Activated CD4-positive, alpha-beta memory T cell treated with anti-CD3 and anti-CD28 coated beads for 36 hours (primary cell): ENCODE data around the gene CYP4A22. TPM values are rescaled to one million over a fixed set of nuclear protein-coding genes. Genes with fewer than 3 reads are reported as not detected.
"Not testable (repeated sequence)": the region's sequence is repeated elsewhere in the genome, so short reads cannot be mapped to it uniquely, and the experiment has no call there.

Experiments used
- CTCF ChIA-PET: fragments of 350-600 bp; sonication (Branson Sonifier 250); formaldehyde crosslinking; loops from one replicate; lab custom pipeline; 2021; ENCODE audit warnings: antibody characterized with exemption, inconsistent platforms; lab: Charles Lee
- POLR2A ChIA-PET: fragments of 350-600 bp; sonication (Branson Sonifier 250); formaldehyde crosslinking; loops from one replicate; lab custom pipeline; 2021; ENCODE audit warnings: antibody characterized with exemption; lab: Charles Lee
- DNase-seq: peaks from one replicate; pipeline ENCODE4 v3.0.0-alpha.2; 2020
- H3K27ac Mint-ChIP-seq: one replicate; pipeline ENCODE4 v1.8.0; 2021; ENCODE audit warnings: mixed read lengths
- H3K27me3 Mint-ChIP-seq: one replicate; pipeline ENCODE4 v1.8.0; 2021; ENCODE audit warnings: mixed read lengths
- H3K36me3 Mint-ChIP-seq: one replicate; pipeline ENCODE4 v1.8.0; 2021; ENCODE audit warnings: mixed read lengths
- H3K4me1 Mint-ChIP-seq: one replicate; pipeline ENCODE4 v1.8.0; 2021; ENCODE audit warnings: low read depth, mixed read lengths
- H3K4me3 Mint-ChIP-seq: one replicate; pipeline ENCODE4 v1.8.0; 2021; ENCODE audit warnings: mild to moderate bottlenecking, mixed read lengths
- H3K9me3 Mint-ChIP-seq: one replicate; pipeline ENCODE4 v1.8.0; 2021; ENCODE audit warnings: mixed read lengths
- intact Hi-C: fragments of 100-400 bp; cut with micrococcal nuclease; formaldehyde crosslinking; loops from one replicate; pipeline ENCODE4 v1.15.1; 2023
- total RNA-seq, 2 experiments: library from RNA; stranded (reverse); gene quantifications; one replicate each; pipeline ENCODE4 v1.2.3, GENCODE V29; 2021

The CYP4A22 gene
- total RNA-seq, 2 experiments from 2014 or later, result not detected

DNA sequence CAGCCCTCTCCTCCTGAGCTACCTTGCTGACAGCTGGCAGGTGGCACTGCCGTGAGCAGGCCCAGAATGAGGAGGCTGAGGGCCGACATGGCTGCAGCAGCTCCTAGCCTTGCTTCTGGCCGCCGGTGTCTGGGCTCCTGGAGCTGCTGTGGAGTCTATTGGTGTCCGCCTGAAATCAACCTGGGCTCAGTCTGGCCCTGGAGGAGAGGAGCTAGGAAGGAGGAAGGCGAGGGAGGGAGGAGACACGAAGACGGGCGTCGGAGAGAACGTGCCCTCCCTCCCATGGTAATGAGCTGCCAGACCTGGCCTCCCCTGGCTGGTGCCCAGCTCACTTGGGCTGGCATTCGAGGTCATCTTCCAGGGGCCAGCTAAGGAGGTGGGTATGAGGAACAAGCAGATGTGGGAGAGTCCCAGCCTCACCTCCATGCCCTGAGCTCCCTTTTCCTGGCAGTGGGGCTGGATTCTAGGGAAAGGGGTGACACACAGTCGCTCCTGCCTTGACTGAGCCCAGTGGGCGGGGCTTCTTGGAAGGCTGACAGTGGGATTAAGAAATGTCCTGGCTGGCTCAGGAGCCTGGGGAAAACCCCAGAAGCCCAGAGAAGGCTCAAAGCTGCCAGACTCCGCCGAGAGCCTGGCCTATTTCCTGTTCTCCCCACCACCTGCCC lies 52.7 kb downstream of the CYP4A22 start, which contains the start of gene PDZK1IP1:
Gene PDZK1IP1, minus strand, starts transcription at position 193 of the 665 bp plus-strand sequence. Its CDS starts 104 bp downstream, at position 89.
- H3K4me1 Mint-ChIP-seq, result peaks cover 3% of the 10 kb centered on the region
- H3K36me3 Mint-ChIP-seq, result no peaks in the 10 kb centered on the region
- H3K27ac Mint-ChIP-seq, result no peak within 1 kb of the TSS
- peaks cover 6% of the 10 kb centered on the region for H3K27me3 Mint-ChIP-seq
- H3K4me3 Mint-ChIP-seq, result no peak within 1 kb of the TSS
- H3K9me3 Mint-ChIP-seq, result no peaks in the 10 kb centered on the region
- DNase-seq, result no peak
- ChIA-PET POLR2A (interaction anchor here (1.0 kb wide), 1 partner anchor 11 kb away, joined by 6 read pairs; no protein-coding TSS in a partner anchor), CTCF (interaction anchor here (1.3 to 6.8 kb wide), 4 partner anchors 10 to 520 kb away, joined by 6 to 144 read pairs (median 62); no protein-coding TSS in a partner anchor)
- intact Hi-C loops, result loop anchor here (5.0 kb wide), 1 partner anchor 142 kb away; the partner anchor contains the start of gene CMPK1

DNA sequence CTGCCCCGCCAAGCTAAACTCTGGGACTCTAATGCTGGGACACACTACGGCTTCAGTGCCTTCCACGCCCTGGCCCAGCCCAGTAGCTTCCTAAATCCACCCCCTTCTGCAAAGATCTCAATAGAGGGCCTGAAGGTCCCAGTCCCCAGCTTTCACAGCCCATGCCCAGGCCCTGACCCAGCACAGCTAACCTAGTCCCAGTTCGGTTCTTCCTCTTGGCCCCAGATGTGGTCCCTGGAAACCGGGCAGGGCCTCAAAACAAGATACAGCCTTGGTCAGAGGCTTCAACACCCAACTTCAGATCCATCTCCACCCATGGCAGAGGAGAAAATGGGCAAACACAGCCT lies 53.2 kb downstream of the CYP4A22 start:
- intact Hi-C loops, result loop anchor here (5.0 kb wide), 1 partner anchor 142 kb away; the partner anchor contains the start of gene CMPK1
- ChIA-PET CTCF (interaction anchor here (0.9 to 6.8 kb wide), 5 partner anchors 10 to 536 kb away, joined by 3 to 144 read pairs (median 16); no protein-coding TSS in a partner anchor), POLR2A (interaction anchor here (1.0 kb wide), 1 partner anchor 11 kb away, joined by 6 read pairs; no protein-coding TSS in a partner anchor)
- H3K36me3 Mint-ChIP-seq, result no peaks in the 10 kb centered on the region
- no peak for DNase-seq
- H3K27ac Mint-ChIP-seq, result no peak overlapping the region
- no peak overlapping the region for H3K4me3 Mint-ChIP-seq
- H3K9me3 Mint-ChIP-seq, result no peaks in the 10 kb centered on the region
- peaks cover 6% of the 10 kb centered on the region for H3K27me3 Mint-ChIP-seq
- H3K4me1 Mint-ChIP-seq, result peaks cover 3% of the 10 kb centered on the region

DNA sequence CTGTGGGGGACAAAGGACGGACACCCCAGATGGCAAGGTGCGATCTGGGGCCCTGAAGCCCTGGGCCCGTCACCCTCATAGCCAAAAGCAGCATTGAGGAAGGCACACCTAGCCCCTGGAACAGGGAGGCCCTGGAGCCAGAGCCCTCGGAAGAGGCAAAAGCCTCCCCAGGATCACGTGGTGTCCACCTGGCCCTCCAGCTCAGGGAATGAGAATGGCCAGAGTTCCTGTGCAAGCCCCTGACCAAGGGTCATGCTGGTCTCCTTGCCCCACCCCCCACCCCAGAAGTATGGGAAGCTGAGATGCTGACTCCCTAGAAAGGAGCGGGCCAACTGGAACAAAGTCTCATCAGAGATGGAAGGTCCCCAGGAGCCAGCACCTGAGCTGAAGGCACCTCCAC lies 53.6 kb downstream of the CYP4A22 start:
- Mint-ChIP-seq H3K27me3 (peaks cover 4% of the 10 kb centered on the region), H3K4me1 (peaks cover 3% of the 10 kb centered on the region), H3K9me3 (no peaks in the 10 kb centered on the region), H3K4me3 (no peak overlapping the region), H3K36me3 (no peaks in the 10 kb centered on the region), H3K27ac (no peak overlapping the region)
- ChIA-PET CTCF (interaction anchor here (0.6 to 6.8 kb wide), 5 partner anchors 8 to 535 kb away, joined by 3 to 144 read pairs (median 16); no protein-coding TSS in a partner anchor), POLR2A (no interaction called here)
- intact Hi-C loops, result loop anchor here (5.0 kb wide), 1 partner anchor 141 kb away; the partner anchor contains the start of gene CMPK1
- no peak for DNase-seq

DNA sequence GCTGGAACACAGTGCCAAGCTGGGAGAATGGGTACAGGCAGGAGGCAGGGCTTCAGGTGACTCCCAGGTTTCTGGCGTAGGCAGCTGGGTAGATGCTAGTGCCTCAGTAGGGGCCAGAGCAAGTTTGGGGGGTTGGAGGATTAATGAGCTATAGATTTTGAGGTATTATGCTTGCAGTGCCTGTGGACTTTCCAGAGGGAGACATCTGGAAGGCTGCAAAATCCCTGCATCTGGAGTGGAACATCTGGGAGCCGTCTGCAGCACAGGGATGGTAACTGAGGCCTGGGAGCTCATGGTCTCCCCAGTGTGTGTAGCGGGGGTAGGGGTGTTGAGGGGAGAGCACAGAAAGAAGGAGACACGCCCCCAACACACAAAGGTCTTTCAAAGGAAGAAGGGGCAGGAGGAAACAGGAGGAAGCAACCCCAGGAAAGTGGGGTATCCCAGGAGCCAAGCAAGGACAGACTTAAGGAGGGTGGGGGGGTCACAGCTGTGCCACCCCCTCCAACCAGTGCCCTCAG lies 54.8 kb downstream of the CYP4A22 start:
- Mint-ChIP-seq H3K4me1 (peaks cover 3% of the 10 kb centered on the region), H3K36me3 (no peaks in the 10 kb centered on the region), H3K4me3 (no peak overlapping the region), H3K27ac (no peak overlapping the region), H3K9me3 (no peaks in the 10 kb centered on the region), H3K27me3 (peaks cover 4% of the 10 kb centered on the region)
- CTCF ChIA-PET, result interaction anchor here (1.2 to 6.8 kb wide), 17 partner anchors 7 to 245 kb away, joined by 3 to 144 read pairs (median 6); partner anchors contain the start of genes CMPK1 and FOXD2
- intact Hi-C loops, result loop anchor here (5.0 kb wide), 1 partner anchor 140 kb away; the partner anchor contains the start of gene CMPK1
- no peak for DNase-seq
- POLR2A ChIA-PET, result no interaction called here

DNA sequence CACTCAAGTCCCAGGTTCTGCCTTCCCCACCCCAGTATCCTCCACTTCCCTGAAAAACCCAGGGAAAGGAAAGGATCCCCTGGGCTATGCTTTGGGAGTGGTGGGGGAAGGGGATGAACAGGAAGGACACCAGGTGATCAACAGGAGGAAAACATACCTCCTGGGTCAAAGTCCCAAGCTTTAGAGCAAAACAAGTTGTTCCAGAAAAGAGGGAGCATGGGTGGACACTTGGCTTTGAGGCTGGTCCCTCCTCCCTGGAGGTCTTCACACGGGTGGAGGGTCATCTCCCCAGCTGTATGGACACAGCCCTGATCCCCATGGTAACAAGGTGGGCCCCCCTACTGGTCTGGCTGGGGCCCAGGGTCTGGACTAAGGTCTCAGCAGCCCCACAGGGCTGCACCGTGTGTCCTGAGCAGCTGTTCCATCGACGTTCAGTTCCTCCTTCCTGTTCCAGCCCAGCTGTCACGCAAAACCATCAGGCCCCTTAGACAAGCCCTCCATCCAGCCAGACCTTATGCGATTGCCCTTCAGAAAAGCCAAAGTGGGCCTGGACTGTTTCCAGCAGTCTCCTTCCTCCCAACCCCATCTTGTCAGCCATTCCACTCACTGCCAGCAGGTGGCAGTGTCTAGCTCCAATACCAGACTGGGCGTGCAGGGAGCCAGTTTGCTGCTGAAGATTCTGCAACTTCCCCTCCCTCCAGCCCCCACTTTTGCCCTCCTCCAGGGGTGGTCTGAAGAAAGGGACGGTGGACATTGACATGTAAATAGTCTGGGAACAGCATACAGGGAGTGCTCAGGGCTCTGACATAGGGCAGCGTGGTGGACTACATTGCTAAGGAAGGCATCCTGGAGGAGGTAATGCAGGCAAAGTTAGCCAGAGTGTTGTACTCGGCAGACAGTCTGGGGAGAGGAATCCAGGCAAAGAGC lies 55.5 kb downstream of the CYP4A22 start:
- Mint-ChIP-seq H3K27ac (no peak overlapping the region), H3K4me3 (no peak overlapping the region), H3K36me3 (no peaks in the 10 kb centered on the region), H3K27me3 (peaks cover 5% of the 10 kb centered on the region), H3K4me1 (peaks cover 3% of the 10 kb centered on the region), H3K9me3 (no peaks in the 10 kb centered on the region)
- peak; percentile 78 for DNase-seq
- CTCF ChIA-PET, result interaction anchor here (0.6 to 6.8 kb wide), 32 partner anchors 8 to 534 kb away, joined by 3 to 144 read pairs (median 4); partner anchors contain the start of genes CMPK1, FOXD2 and STIL
- POLR2A ChIA-PET, result interaction anchor here (1.1 kb wide), 1 partner anchor 17 kb away, joined by 4 read pairs; no protein-coding TSS in a partner anchor
- intact Hi-C loops, result loop anchor here (1.0 to 5.0 kb wide), 2 partner anchors 71 to 140 kb away; partner anchors contain the start of gene CMPK1

DNA sequence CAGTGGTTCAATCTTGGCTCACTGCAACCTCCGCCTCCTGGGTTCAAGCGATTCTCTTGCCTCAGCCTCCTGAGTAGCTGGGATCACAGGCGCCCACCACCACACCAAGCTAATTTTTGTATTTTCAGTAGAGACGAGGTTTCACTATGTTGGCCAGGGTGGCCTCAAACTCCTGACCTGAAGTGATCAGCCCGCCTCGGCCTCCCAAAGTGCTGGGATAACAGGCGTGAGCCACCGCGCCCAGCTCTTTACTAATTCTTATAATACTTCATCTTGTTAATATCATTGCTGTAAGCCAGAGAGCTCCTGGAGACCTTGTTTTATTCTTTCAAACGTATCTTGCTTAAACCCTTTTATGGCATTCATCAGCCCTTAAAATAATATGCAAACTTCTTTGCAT lies 56.3 kb downstream of the CYP4A22 start:
- intact Hi-C loops, result loop anchor here (1.0 to 5.0 kb wide), 2 partner anchors 70 to 139 kb away; partner anchors contain the start of gene CMPK1
- not testable (repeated sequence) for DNase-seq, H3K27ac Mint-ChIP-seq, H3K4me3 Mint-ChIP-seq, H3K36me3 Mint-ChIP-seq, H3K9me3 Mint-ChIP-seq, H3K4me1 Mint-ChIP-seq
- peaks cover 11% of the 10 kb centered on the region for H3K27me3 Mint-ChIP-seq
- POLR2A ChIA-PET, result interaction anchor here (1.1 kb wide), 1 partner anchor 18 kb away, joined by 4 read pairs; no protein-coding TSS in a partner anchor
- CTCF ChIA-PET, result interaction anchor here (0.6 to 6.8 kb wide), 29 partner anchors 9 to 533 kb away, joined by 3 to 144 read pairs (median 5); partner anchors contain the start of genes CMPK1, FOXD2 and STIL

DNA sequence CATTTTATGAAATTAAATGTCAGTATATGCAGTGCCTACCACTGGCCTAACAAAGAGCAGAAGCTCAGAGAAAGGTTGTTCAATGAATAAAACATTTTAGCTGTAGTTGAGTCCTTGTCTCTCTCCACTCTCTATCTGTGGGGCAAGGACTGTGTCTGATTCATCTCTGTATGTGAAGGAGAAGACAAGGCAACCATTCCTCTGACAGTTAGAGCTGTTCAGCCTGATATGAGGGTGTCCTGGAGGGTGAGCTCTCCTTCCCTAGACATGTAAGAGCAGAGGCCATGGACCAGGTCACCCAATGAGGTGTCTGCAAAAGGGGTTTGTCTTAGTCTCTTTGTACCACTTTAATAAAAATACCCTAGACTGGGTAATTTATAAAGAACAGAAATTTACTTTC lies 57.1 kb downstream of the CYP4A22 start:
- no peak overlapping the region for H3K4me3 Mint-ChIP-seq
- ChIA-PET CTCF (interaction anchor here (0.6 to 6.8 kb wide), 13 partner anchors 10 to 532 kb away, joined by 3 to 144 read pairs (median 6); no protein-coding TSS in a partner anchor), POLR2A (no interaction called here)
- H3K9me3 Mint-ChIP-seq, result no peaks in the 10 kb centered on the region
- no peak overlapping the region for H3K27ac Mint-ChIP-seq
- no peak for DNase-seq
- H3K36me3 Mint-ChIP-seq, result no peaks in the 10 kb centered on the region
- intact Hi-C loops, result loop anchor here (5.0 kb wide), 1 partner anchor 138 kb away; the partner anchor contains the start of gene CMPK1
- H3K4me1 Mint-ChIP-seq, result peaks cover 3% of the 10 kb centered on the region
- H3K27me3 Mint-ChIP-seq, result peaks cover 19% of the 10 kb centered on the region

DNA sequence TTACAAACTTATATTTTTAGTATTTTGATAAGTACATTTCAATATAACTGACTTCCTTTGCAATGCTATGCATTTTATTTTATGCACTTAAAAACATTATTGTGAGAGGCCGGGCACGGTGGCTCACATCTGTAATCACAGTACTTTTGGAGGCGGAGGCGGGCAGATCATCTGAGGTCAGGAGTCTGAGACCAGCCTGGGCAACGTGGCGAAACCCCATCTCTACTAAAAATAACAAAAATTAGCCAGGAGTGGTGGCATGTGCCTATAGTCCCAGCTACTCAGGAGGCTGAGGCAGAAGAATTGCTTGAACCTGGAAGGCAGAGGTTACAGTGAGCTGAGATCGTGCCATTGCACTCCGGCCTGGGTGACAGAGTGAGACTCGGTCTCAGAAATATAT lies 58.7 kb downstream of the CYP4A22 start:
- H3K36me3 Mint-ChIP-seq, POLR2A ChIA-PET, H3K9me3 Mint-ChIP-seq, H3K4me3 Mint-ChIP-seq, H3K4me1 Mint-ChIP-seq, intact Hi-C loops, H3K27ac Mint-ChIP-seq, DNase-seq: not testable (repeated sequence)
- CTCF ChIA-PET, result interaction anchor here (1.4 to 4.0 kb wide), 3 partner anchors 11 to 67 kb away, joined by 3 to 21 read pairs (median 4); no protein-coding TSS in a partner anchor
- H3K27me3 Mint-ChIP-seq, result peaks cover 24% of the 10 kb centered on the region

DNA sequence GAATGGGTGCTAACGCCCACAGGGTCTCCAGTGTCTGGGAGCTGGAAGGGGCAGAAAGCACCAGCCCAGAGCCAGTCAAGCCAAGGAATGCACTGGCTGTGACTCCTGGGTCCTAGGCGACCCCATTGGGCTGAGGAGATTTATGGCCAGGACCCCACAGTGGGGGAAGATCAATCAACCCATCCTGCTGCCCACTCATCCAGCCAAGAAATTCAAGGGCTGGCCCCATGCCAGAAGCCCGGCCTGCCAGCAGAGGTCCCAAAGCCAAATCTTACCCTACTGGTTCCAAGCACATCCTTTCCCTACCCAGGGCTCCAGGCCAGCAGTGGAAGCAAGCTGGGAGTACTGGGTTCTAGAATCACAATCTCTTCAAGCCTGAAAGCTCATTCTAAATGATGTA lies 59.4 kb downstream of the CYP4A22 start:
- intact Hi-C loops, result no loop called here
- POLR2A ChIA-PET, result no interaction called here
- no peak for DNase-seq

DNA sequence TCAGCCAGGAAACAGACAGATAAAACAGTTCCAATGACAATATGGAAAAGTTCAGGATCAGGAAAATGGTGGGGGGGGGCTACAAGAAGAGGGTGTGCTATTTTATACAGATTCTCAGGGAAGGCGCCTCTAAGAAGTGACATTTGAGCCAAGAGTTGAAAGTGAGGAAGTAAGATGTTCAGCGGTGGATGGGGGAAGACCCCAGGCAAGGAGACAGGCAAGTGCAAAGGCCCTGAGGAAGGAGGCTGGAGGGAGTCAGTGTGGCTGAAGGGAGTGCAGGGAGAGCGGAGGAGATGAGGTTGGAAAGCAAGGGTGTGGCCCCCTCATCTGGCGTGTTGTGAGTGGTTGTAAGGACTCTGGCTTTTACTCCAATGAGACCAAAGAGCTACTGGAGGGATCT lies 61.0 kb downstream of the CYP4A22 start:
- Mint-ChIP-seq H3K9me3 (no peaks in the 10 kb centered on the region), H3K4me1 (no peaks in the 10 kb centered on the region), H3K27ac (no peak overlapping the region), H3K36me3 (no peaks in the 10 kb centered on the region), H3K27me3 (peaks cover 22% of the 10 kb centered on the region), H3K4me3 (no peak overlapping the region)
- CTCF ChIA-PET, result no interaction called here
- POLR2A ChIA-PET, result no interaction called here
- no peak for DNase-seq
- intact Hi-C loops, result no loop called here

More for the DNA sequence above, 59.4 kb downstream of the CYP4A22 start:
- H3K27ac Mint-ChIP-seq, result no peak overlapping the region
- no peak overlapping the region for H3K4me3 Mint-ChIP-seq
- peaks cover 3% of the 10 kb centered on the region for H3K4me1 Mint-ChIP-seq
- H3K36me3 Mint-ChIP-seq, result no peaks in the 10 kb centered on the region
- H3K27me3 Mint-ChIP-seq, result peaks cover 24% of the 10 kb centered on the region
- H3K9me3 Mint-ChIP-seq, result no peaks in the 10 kb centered on the region
- CTCF ChIA-PET, result interaction anchor here (1.0 to 1.6 kb wide), 4 partner anchors 17 to 530 kb away, joined by 3 to 5 read pairs (median 4); no protein-coding TSS in a partner anchor
